K562 (cell line): ENCODE measurements around the gene CAPN5. TPM values are rescaled to one million over a fixed set of nuclear protein-coding genes. Genes with fewer than 3 reads are reported as not detected.

Source experiments
- ATAC-seq: fragments of 200-7000 bp; cut with Tn5 transposase; 3 replicates; pipeline ENCODE4 v1.9.1; 2020; ENCODE audit warnings: moderate library complexity
- BruUV-seq: library from RNA; stranded (reverse); fragments of 400-500 nt; replicated peaks from 2 replicates; lab custom pipeline; 2021; lab: Mats Ljungman, UMichigan
- CTCF ChIA-PET: fragments of 300-600 bp; formaldehyde crosslinking; extraction: SDS; loops from one replicate; lab custom pipeline; 2021; ENCODE audit warnings: low intra/inter-chr PET ratio; lab: Yijun Ruan, JAX
- POLR2A ChIA-PET: fragments of 300-600, 350-650 bp; sonication (Branson Sonifier 250); formaldehyde crosslinking; extraction: SDS; loops from one replicate; lab custom pipeline; 2021; ENCODE audit warnings: antibody characterized with exemption, inconsistent platforms; lab: Yijun Ruan, JAX
- DNase-seq, 4 experiments: peaks; one replicate each; pipeline versions ENCODE4 v3.0.0 to v3.0.0-alpha.2; 2011 to 2018; ENCODE audit warnings: low spot score in 3 of 4, mixed read lengths in 3 of 4; ENCODE audit errors: extremely low read depth in 1 of 4
- FAIRE-seq: peaks from 2 replicates; lab custom pipeline; 2011; peaks lifted over from hg19 to GRCh38; lab: Jason Lieb, UNC
- H2AFZ ChIP-seq: 2 replicates; pipeline ENCODE4 v1.6.0; 2011; ENCODE audit warnings: low read depth, low read length, control low read depth, inconsistent platforms
- H3K27ac ChIP-seq: fragments of 200-600 bp; 3 replicates; pipeline ENCODE4 v1.8.0; 2011; ENCODE audit warnings: low read depth, mild to moderate bottlenecking, control low read depth, inconsistent platforms, low read length, moderate library complexity, mixed read lengths; ENCODE audit errors: extremely low read depth
- H3K27me3 ChIP-seq, 2 experiments: fragments of 300-600 bp in 1 of 2; 2 replicates in 1 of 2; 3 replicates in 1 of 2; pipeline versions ENCODE4 v1.6.0 to v1.8.0; 2011; ENCODE audit warnings: inconsistent platforms in 2 of 2, low read length in 2 of 2, mild to moderate bottlenecking in 1 of 2, mixed read lengths in 1 of 2, moderate library complexity in 1 of 2; ENCODE audit not compliant: control insufficient read depth in 2 of 2, insufficient read depth in 2 of 2
- H3K36me3 ChIP-seq: fragments of 300-600 bp; 3 replicates; pipeline ENCODE4 v1.8.0; 2011; ENCODE audit warnings: mild to moderate bottlenecking, low read length, inconsistent platforms; ENCODE audit not compliant: control insufficient read depth, insufficient read depth
- H3K4me1 ChIP-seq, 2 experiments: fragments of 200-600 bp in 1 of 2; replicated peaks in 1 of 2; 2 replicates in 1 of 2; 3 replicates in 1 of 2; pipeline versions ENCODE4 v1.5.1 to v1.8.0; 2011; ENCODE audit warnings: inconsistent platforms in 2 of 2, low read length in 2 of 2, mild to moderate bottlenecking in 1 of 2, mixed read lengths in 1 of 2, moderate library complexity in 1 of 2; ENCODE audit not compliant: control insufficient read depth in 2 of 2, insufficient read depth in 2 of 2
- H3K4me2 ChIP-seq: 2 replicates; pipeline ENCODE4 v1.6.1; 2011; ENCODE audit warnings: low read length, control low read depth, inconsistent platforms, mixed read lengths; ENCODE audit not compliant: insufficient read depth
- H3K4me3 ChIP-seq: fragments of 200-600 bp; sonication (generic), shearing (Covaris generic); 2 replicates; pipeline ENCODE4 v1.5.1; 2016; ENCODE audit warnings: control low read depth, inconsistent platforms
- H3K79me2 ChIP-seq: fragments of 200-600 bp; 3 replicates; pipeline ENCODE4 v1.8.0; 2011; ENCODE audit warnings: low read length, inconsistent platforms; ENCODE audit not compliant: control insufficient read depth, insufficient read depth
- H3K9ac ChIP-seq, 2 experiments: 2 replicates each; pipeline versions ENCODE4 v1.6.0 to v1.6.1; 2011; ENCODE audit warnings: low read depth in 2 of 2, low read length in 2 of 2, control low read depth in 1 of 2, inconsistent platforms in 1 of 2, mild to moderate bottlenecking in 1 of 2, mixed read lengths in 1 of 2; ENCODE audit not compliant: insufficient read depth in 1 of 2
- H3K9me1 ChIP-seq: one replicate; pipeline ENCODE4 v1.6.0; 2011; ENCODE audit warnings: inconsistent platforms, mild to moderate bottlenecking, low read length, moderate library complexity; ENCODE audit not compliant: control insufficient read depth, insufficient read depth
- H3K9me3 ChIP-seq: replicated peaks from 2 replicates; pipeline ENCODE4 v1.5.1; 2011; ENCODE audit warnings: low read depth, low read length, inconsistent platforms; ENCODE audit not compliant: control insufficient read depth, insufficient read depth
- H4K20me1 ChIP-seq: replicated peaks from 2 replicates; pipeline ENCODE4 v1.6.1; 2011; ENCODE audit warnings: low read length, inconsistent platforms, mixed read lengths; ENCODE audit not compliant: control insufficient read depth, insufficient read depth
- ARNT ChIP-seq, 2 experiments: fragments of 450-650 bp; IDR thresholded peaks; 2 replicates each; pipeline ENCODE4 v1.6.1; 2016; ENCODE audit warnings: mild to moderate bottlenecking in 1 of 2
- FOSL1 ChIP-seq: fragments of 200-800 bp; sonication (Bioruptor generic); conservative IDR thresholded peaks from 2 replicates; pipeline ENCODE4 v1.6.1; 2016; ENCODE audit warnings: missing genetic modification characterization, missing compliant biosample characterization
- MECOM ChIP-seq: fragments of 250-450 bp; sonication (Bioruptor Pico); IDR thresholded peaks from 2 replicates; pipeline ENCODE4 v1.8.0; 2022; ENCODE audit warnings: inconsistent platforms
- NCOA2 ChIP-seq, 2 experiments: fragments of 450-650 bp; IDR thresholded peaks; 2 replicates each; pipeline ENCODE4 v1.6.1; 2018; ENCODE audit warnings: mild to moderate bottlenecking in 2 of 2, moderate library complexity in 1 of 2; ENCODE audit not compliant: partially characterized antibody in 2 of 2
- SLC30A9 ChIP-seq: fragments of 250-450 bp; sonication (Bioruptor Pico); IDR thresholded peaks from 2 replicates; pipeline ENCODE4 v1.8.0; 2022; ENCODE audit warnings: mild to moderate bottlenecking, moderate library complexity
- YY1 ChIP-seq, 3 experiments: IDR thresholded peaks; 2 replicates each; pipeline ENCODE4 v1.6.1; 2011; ENCODE audit warnings: low read length in 2 of 3, mild to moderate bottlenecking in 2 of 3, moderate library complexity in 2 of 3, borderline replicate concordance in 1 of 3, control low read depth in 1 of 3, low read depth in 1 of 3; ENCODE audit not compliant: insufficient read depth in 3 of 3, insufficient replicate concordance in 2 of 3, control insufficient read depth in 1 of 3, insufficient read length in 1 of 3; ENCODE audit errors: extremely low read depth in 1 of 3
- WGBS: fragments of 100-300 bp; shearing (Covaris generic); methylation state at CpG from one replicate; pipeline ENCODE4 v1.1.6; 2016; ENCODE audit warnings: low coverage, mixed read lengths; ENCODE audit not compliant: insufficient coverage; ENCODE audit errors: missing lambda C conversion rate; 5-methylcytosine and 5-hydroxymethylcytosine counted together
- in situ Hi-C: fragments of 300-500 bp; cut with MboI; formaldehyde crosslinking; loops from 4 replicates; pipeline ENCODE4 v1.15.0; 2018; ENCODE audit warnings: inconsistent platforms, mixed read lengths
- intact Hi-C: fragments of 100-400 bp; cut with micrococcal nuclease; formaldehyde crosslinking; loops from 2 replicates; pipeline ENCODE4 v1.14.2; 2022
- polyA plus RNA-seq, 8 experiments: library from polyadenylated mRNA; depleted of rRNA in 4 of 8; stranded (reverse) in 5 of 8; unstranded in 3 of 8; fragments of >200 nt; fragmentation: Nextera tagmentation in 2 of 8; fragmentation: Illumina TruSeq in 1 of 8; extraction: Ambion mirVana in 2 of 8; extraction: Trizol in 1 of 8; gene quantifications; 2 replicates each; pipeline versions ENCODE4 v1.2.1 to v1.2.3, GENCODE V29; 2011 to 2014; ENCODE audit warnings: inconsistent platforms in 1 of 8, missing spikeins in 1 of 8
- total RNA-seq, 7 experiments: library from RNA; depleted of rRNA in 6 of 7; stranded (reverse); fragments of >200 nt in 6 of 7; fragmentation: Illumina TruSeq in 2 of 7; extraction: Trizol in 2 of 7; gene quantifications; 2 replicates each; pipeline versions ENCODE4 v1.2.1 to v1.2.3, GENCODE V29; 2011 to 2021; ENCODE audit warnings: low replicate concordance in 1 of 7
- TF ChIP-seq, protein P1 (sequence below): fragments of 450-650 bp; IDR thresholded peaks from 2 replicates; pipeline ENCODE4 v1.6.1; 2016; ENCODE audit warnings: mild to moderate bottlenecking, moderate library complexity

Gene CAPN5
- total and polyA plus RNA-seq, 9 of the 15 experiments (the other 6 are each of a cell fraction or from before 2014, with no cell fraction given): 0.04 to 0.44 (median 0.14) TPM; not detected in 2

DNA sequence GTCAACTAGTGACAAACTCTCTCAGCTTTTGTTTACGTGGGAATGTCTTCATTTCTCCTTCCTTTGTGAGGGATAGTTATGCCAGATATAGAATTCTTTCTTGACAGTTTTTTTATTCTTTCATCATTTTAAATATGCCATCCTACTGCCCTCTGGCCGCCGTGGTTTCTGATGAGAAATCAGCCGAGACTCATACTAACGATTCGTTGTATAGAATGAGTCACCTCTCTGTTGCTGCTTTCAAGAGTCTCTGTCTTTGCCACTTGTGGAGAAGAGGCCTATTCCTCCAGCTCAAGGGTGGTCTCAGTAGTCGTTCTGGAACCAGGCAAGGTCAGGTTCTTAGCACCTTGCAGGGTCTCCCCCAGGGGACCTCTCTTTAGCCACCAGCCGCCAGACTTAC, 69.3 kb downstream of the CAPN5 start:
- H4K20me1 ChIP-seq: 0 out of 2 replicates have a peak, but pooled peaks cover 5% of the 10 kb centered on the region
- H3K4me1 ChIP-seq: peaks cover 0 to 9% of the 10 kb centered on the region in 2 experiments; a peak in 2 of 5 replicates
- H3K9ac ChIP-seq: no peak overlapping the region
- H3K9me3 ChIP-seq: no peaks in the 10 kb centered on the region
- 0% methylated on average over 8 of the region's 8 CpGs for WGBS
- intact Hi-C loops: no loop called here
- in situ Hi-C loops: no loop called here
- no peak for FAIRE-seq
- no peak overlapping the region for H2AFZ ChIP-seq
- ChIA-PET POLR2A (interaction anchor here (0.6 kb wide), 1 partner anchor 499 kb away, joined by 3 read pairs; no protein-coding TSS in a partner anchor), CTCF (no interaction called here)
- no peak overlapping the region for H3K4me2 ChIP-seq
- no peaks in the 10 kb centered on the region for H3K36me3 ChIP-seq
- no peaks in the 10 kb centered on the region for H3K9me1 ChIP-seq
- no peak overlapping the region for H3K4me3 ChIP-seq
- no TSS peak for BruUV-seq
- no peak overlapping the region for H3K27ac ChIP-seq
- ATAC-seq: no peak
- H3K79me2 ChIP-seq: no peaks in the 10 kb centered on the region
- no peak for DNase-seq
- TF ChIP-seq FOSL1 (tag) (peak; percentile 36; the same call in 1 of the 2 replicates), NCOA2 (IDR thresholded peaks at IDR 0.05; ENCODE audit: partially characterized antibody in 2 of 2) (no peak), YY1 (IDR thresholded peaks at IDR 0.05; ENCODE audit: borderline replicate concordance in 1 of 3, control insufficient read depth in 1 of 3, extremely low read depth in 1 of 3, insufficient read depth in 3 of 3, insufficient read length in 1 of 3, insufficient replicate concordance in 2 of 3, low read depth in 1 of 3, low read length in 2 of 3) (no peak), MECOM (CRISPR knock-in tag) (no peak), SLC30A9 (CRISPR knock-in tag) (no peak), ARNT (IDR thresholded peaks at IDR 0.05) (no peak)
- TF ChIP-seq, protein P1, sequence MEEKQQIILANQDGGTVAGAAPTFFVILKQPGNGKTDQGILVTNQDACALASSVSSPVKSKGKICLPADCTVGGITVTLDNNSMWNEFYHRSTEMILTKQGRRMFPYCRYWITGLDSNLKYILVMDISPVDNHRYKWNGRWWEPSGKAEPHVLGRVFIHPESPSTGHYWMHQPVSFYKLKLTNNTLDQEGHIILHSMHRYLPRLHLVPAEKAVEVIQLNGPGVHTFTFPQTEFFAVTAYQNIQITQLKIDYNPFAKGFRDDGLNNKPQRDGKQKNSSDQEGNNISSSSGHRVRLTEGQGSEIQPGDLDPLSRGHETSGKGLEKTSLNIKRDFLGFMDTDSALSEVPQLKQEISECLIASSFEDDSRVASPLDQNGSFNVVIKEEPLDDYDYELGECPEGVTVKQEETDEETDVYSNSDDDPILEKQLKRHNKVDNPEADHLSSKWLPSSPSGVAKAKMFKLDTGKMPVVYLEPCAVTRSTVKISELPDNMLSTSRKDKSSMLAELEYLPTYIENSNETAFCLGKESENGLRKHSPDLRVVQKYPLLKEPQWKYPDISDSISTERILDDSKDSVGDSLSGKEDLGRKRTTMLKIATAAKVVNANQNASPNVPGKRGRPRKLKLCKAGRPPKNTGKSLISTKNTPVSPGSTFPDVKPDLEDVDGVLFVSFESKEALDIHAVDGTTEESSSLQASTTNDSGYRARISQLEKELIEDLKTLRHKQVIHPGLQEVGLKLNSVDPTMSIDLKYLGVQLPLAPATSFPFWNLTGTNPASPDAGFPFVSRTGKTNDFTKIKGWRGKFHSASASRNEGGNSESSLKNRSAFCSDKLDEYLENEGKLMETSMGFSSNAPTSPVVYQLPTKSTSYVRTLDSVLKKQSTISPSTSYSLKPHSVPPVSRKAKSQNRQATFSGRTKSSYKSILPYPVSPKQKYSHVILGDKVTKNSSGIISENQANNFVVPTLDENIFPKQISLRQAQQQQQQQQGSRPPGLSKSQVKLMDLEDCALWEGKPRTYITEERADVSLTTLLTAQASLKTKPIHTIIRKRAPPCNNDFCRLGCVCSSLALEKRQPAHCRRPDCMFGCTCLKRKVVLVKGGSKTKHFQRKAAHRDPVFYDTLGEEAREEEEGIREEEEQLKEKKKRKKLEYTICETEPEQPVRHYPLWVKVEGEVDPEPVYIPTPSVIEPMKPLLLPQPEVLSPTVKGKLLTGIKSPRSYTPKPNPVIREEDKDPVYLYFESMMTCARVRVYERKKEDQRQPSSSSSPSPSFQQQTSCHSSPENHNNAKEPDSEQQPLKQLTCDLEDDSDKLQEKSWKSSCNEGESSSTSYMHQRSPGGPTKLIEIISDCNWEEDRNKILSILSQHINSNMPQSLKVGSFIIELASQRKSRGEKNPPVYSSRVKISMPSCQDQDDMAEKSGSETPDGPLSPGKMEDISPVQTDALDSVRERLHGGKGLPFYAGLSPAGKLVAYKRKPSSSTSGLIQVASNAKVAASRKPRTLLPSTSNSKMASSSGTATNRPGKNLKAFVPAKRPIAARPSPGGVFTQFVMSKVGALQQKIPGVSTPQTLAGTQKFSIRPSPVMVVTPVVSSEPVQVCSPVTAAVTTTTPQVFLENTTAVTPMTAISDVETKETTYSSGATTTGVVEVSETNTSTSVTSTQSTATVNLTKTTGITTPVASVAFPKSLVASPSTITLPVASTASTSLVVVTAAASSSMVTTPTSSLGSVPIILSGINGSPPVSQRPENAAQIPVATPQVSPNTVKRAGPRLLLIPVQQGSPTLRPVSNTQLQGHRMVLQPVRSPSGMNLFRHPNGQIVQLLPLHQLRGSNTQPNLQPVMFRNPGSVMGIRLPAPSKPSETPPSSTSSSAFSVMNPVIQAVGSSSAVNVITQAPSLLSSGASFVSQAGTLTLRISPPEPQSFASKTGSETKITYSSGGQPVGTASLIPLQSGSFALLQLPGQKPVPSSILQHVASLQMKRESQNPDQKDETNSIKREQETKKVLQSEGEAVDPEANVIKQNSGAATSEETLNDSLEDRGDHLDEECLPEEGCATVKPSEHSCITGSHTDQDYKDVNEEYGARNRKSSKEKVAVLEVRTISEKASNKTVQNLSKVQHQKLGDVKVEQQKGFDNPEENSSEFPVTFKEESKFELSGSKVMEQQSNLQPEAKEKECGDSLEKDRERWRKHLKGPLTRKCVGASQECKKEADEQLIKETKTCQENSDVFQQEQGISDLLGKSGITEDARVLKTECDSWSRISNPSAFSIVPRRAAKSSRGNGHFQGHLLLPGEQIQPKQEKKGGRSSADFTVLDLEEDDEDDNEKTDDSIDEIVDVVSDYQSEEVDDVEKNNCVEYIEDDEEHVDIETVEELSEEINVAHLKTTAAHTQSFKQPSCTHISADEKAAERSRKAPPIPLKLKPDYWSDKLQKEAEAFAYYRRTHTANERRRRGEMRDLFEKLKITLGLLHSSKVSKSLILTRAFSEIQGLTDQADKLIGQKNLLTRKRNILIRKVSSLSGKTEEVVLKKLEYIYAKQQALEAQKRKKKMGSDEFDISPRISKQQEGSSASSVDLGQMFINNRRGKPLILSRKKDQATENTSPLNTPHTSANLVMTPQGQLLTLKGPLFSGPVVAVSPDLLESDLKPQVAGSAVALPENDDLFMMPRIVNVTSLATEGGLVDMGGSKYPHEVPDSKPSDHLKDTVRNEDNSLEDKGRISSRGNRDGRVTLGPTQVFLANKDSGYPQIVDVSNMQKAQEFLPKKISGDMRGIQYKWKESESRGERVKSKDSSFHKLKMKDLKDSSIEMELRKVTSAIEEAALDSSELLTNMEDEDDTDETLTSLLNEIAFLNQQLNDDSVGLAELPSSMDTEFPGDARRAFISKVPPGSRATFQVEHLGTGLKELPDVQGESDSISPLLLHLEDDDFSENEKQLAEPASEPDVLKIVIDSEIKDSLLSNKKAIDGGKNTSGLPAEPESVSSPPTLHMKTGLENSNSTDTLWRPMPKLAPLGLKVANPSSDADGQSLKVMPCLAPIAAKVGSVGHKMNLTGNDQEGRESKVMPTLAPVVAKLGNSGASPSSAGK: no peak
- TF ChIP-seq, all 486 proteins: peak for 1
- H3K27me3 ChIP-seq: peaks cover 13 to 35% of the 10 kb centered on the region in 2 experiments; a peak in 3 of 5 replicates
